ENCODE data around the gene PIGU. TPM values are rescaled to one million over a fixed set of nuclear protein-coding genes. Genes with fewer than 3 reads are reported as not detected.
"Not testable (repeated sequence)": the region's sequence is repeated elsewhere in the genome, so short reads cannot be mapped to it uniquely, and the experiment has no call there.

PIGU gene
- total and polyA plus RNA-seq, 12 donors: 11.0 to 23.8 (median 14.6) TPM

GRCh38 chr20:34622821-34623451 lies 54.0 kb downstream of the PIGU start:
- intact Hi-C loops (cut with DNase I): no loop called here
- 73 to 77% methylated on average over 6 of the region's 6 CpGs for WGBS, 2 donors
- H3K4me3 ChIP-seq: no peak overlapping the region
- H3K27me3 ChIP-seq: no peaks in the 10 kb centered on the region
- no peaks in the 10 kb centered on the region for H3K9me3 ChIP-seq
- no peak overlapping the region for H3K27ac ChIP-seq
- peaks cover 0 to 26% (median 5%) of the 10 kb centered on the region in 9 donors for H3K4me1 ChIP-seq
- DNase-seq (no peak), ATAC-seq (peak in 2 of 8 donors; percentile 25 to 34)
- peaks cover 0 to 32% (median 0%) of the 10 kb centered on the region in 9 donors for H3K36me3 ChIP-seq
- TF ChIP-seq, protein P1, sequence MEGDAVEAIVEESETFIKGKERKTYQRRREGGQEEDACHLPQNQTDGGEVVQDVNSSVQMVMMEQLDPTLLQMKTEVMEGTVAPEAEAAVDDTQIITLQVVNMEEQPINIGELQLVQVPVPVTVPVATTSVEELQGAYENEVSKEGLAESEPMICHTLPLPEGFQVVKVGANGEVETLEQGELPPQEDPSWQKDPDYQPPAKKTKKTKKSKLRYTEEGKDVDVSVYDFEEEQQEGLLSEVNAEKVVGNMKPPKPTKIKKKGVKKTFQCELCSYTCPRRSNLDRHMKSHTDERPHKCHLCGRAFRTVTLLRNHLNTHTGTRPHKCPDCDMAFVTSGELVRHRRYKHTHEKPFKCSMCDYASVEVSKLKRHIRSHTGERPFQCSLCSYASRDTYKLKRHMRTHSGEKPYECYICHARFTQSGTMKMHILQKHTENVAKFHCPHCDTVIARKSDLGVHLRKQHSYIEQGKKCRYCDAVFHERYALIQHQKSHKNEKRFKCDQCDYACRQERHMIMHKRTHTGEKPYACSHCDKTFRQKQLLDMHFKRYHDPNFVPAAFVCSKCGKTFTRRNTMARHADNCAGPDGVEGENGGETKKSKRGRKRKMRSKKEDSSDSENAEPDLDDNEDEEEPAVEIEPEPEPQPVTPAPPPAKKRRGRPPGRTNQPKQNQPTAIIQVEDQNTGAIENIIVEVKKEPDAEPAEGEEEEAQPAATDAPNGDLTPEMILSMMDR (IDR thresholded peaks at IDR 0.05): no peak

DNA sequence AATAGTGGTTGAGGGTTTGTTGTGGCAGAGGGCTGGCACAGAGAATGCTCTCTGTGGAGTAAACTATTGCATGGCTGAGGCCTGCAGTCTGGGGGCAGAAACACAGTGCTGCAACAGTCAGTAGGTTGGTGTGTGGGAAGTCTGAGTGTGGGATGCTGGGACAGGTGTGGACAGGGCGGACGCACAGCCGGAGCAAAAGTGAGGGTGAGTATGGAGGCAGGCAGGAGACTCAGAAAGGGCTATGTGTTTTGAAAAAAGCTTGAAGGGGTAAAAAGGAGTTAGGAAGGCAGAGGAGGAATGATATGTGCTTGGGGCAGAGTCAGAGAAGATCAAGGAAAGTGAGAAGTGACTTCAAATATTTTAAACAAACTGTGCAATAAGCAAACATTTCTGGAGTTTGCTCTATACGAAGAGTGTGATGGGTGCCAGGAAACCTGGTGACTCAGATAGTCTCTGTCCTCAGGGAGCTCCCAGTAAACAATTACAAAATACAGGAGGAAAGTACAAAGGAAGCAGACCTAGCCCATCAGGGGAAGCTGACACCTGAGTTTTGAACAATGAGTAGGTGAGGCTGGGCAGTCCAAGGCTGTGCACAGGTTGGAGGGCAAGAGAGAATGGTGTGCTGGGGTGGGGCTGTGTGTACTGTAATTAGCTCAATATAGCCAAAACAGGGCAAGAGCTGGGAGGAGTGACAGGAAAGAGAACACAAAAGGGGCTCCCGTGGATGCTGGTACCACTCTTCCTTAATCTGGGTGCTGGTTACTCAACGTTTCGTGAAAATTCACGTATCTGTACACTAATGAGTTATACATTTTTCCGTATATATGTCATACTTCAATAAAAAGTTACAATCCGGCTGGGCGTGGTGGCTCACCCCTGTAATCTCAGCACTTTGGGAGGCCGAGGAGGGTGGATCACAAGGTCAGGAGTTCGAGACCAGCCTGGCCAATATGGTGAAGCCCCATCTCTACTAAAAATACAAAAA lies 55.2 kb downstream of the PIGU start:
- Histone ChIP-seq H3K9me3 (no peaks in the 10 kb centered on the region), H3K27ac (no peak overlapping the region), H3K36me3 (peaks cover 0 to 36% (median 0%) of the 10 kb centered on the region in 9 donors), H3K4me3 (no peak overlapping the region), H3K27me3 (no peaks in the 10 kb centered on the region), H3K4me1 (peaks cover 0 to 18% (median 5%) of the 10 kb centered on the region in 9 donors)
- TF ChIP-seq, protein P1 (IDR thresholded peaks at IDR 0.05): no peak
- intact Hi-C loops (cut with DNase I): no loop called here
- 93 to 94% methylated on average over 13 of the region's 13 CpGs for WGBS, 2 donors
- no peak for ATAC-seq
- no peak for DNase-seq

- no peaks in the 10 kb centered on the region for H3K9me3 ChIP-seq
- no peak overlapping the region for H3K4me3 ChIP-seq
- no peaks in the 10 kb centered on the region for H3K27me3 ChIP-seq
- H3K27ac ChIP-seq: no peak overlapping the region
- intact Hi-C loops (cut with DNase I): no loop called here
- DNase-seq (no peak), ATAC-seq (no peak)
- TF ChIP-seq, protein P1 (IDR thresholded peaks at IDR 0.05): no peak
- peaks cover 0 to 15% (median 0%) of the 10 kb centered on the region in 9 donors for H3K4me1 ChIP-seq
- H3K36me3 ChIP-seq: peaks cover 0 to 41% (median 0%) of the 10 kb centered on the region in 9 donors
Observed at GRCh38 chr20:34621036-34621343, 55.9 kb downstream of the PIGU start.

GRCh38 chr20:34618676-34619075 lies 58.2 kb downstream of the PIGU start:
- H3K36me3 ChIP-seq: peaks cover 0 to 58% (median 6%) of the 10 kb centered on the region in 9 donors
- peaks cover 0 to 15% (median 0%) of the 10 kb centered on the region in 9 donors for H3K4me1 ChIP-seq
- DNase-seq (no peak), ATAC-seq (no peak)
- no peaks in the 10 kb centered on the region for H3K27me3 ChIP-seq
- 84 to 90% methylated on average over 2 of the region's 2 CpGs for WGBS, 2 donors
- TF ChIP-seq, protein P1 (IDR thresholded peaks at IDR 0.05): no peak
- H3K9me3 ChIP-seq: no peaks in the 10 kb centered on the region
- intact Hi-C loops (cut with DNase I): no loop called here
- no peak overlapping the region for H3K4me3 ChIP-seq
- H3K27ac ChIP-seq: no peak overlapping the region

GRCh38 chr20:34616913-34617312 lies 60.0 kb downstream of the PIGU start:
- H3K4me1 ChIP-seq; H3K27me3 ChIP-seq; H3K4me3 ChIP-seq; H3K27ac ChIP-seq; ATAC-seq; DNase-seq; intact Hi-C loops (cut with DNase I); H3K9me3 ChIP-seq: not testable (repeated sequence)
- peaks cover 0 to 47% (median 6%) of the 10 kb centered on the region in 9 donors for H3K36me3 ChIP-seq
- 97 to 99% methylated on average over 8 of the region's 8 CpGs for WGBS, 2 donors

All from heart right ventricle (tissue), 16 donors.